PC-3 (cell line): ENCODE data around the gene OR14A2. TPM values are rescaled to one million over a fixed set of nuclear protein-coding genes. Genes with fewer than 3 reads are reported as not detected.
"Not testable (repeated sequence)": the region's sequence is repeated elsewhere in the genome, so short reads cannot be mapped to it uniquely, and the experiment has no call there.

ENCODE experiments used
- ATAC-seq: fragments of 200-7000 bp; cut with Tn5 transposase; 2 replicates; pipeline ENCODE4 v1.9.1; 2020; ENCODE audit warnings: mild to moderate bottlenecking, moderate library complexity
- BruUV-seq: library from RNA; stranded (reverse); fragments of 400-500 nt; replicated peaks from 2 replicates; lab custom pipeline; 2021; lab: Mats Ljungman, UMichigan
- CTCF ChIA-PET: fragments of 300-600 bp; sonication (Branson Sonifier 250); formaldehyde crosslinking; loops from one replicate; lab custom pipeline; 2022; ENCODE audit warnings: antibody characterized with exemption; lab: Charles Lee
- POLR2A ChIA-PET: fragments of 300-600 bp; sonication (Branson Sonifier 250); formaldehyde crosslinking; loops from one replicate; lab custom pipeline; 2022; ENCODE audit warnings: antibody characterized with exemption; ENCODE audit not compliant: unreplicated experiment; lab: Charles Lee
- DNase-seq: peaks from one replicate; pipeline ENCODE4 v3.0.0-alpha.2; 2015
- H2AFZ ChIP-seq: fragments of 300-600 bp; sonication (generic); 2 replicates; pipeline ENCODE4 v1.6.0; 2016; ENCODE audit warnings: antibody characterized with exemption, low read length
- H3F3A ChIP-seq: fragments of 300-600 bp; sonication (generic); one replicate; pipeline ENCODE4 v1.6.0; 2017; ENCODE audit warnings: antibody characterized with exemption, low read length, control low read depth, mild to moderate bottlenecking; ENCODE audit not compliant: unreplicated experiment
- H3K27ac ChIP-seq: fragments of 300-600 bp; sonication (generic); 2 replicates; pipeline ENCODE4 v1.5.1; 2016; ENCODE audit warnings: mild to moderate bottlenecking, low read length
- H3K27me3 ChIP-seq: fragments of 300-600 bp; sonication (generic); 2 replicates; pipeline ENCODE4 v1.6.1; 2016; ENCODE audit warnings: low read length, mixed read lengths
- H3K36me3 ChIP-seq: fragments of 300-600 bp; sonication (generic); 2 replicates; pipeline ENCODE4 v1.6.1; 2016; ENCODE audit warnings: low read depth, mixed run types, low read length, mixed read lengths
- H3K4me1 ChIP-seq: fragments of 300-600 bp; sonication (generic); 2 replicates; pipeline ENCODE4 v1.5.1; 2016; ENCODE audit warnings: low read length; ENCODE audit not compliant: insufficient read depth
- H3K4me2 ChIP-seq: fragments of 300-600 bp; sonication (generic); 2 replicates; pipeline ENCODE4 v1.6.0; 2016; ENCODE audit warnings: low read length
- H3K4me3 ChIP-seq: fragments of 300-600 bp; sonication (generic); 2 replicates; pipeline ENCODE4 v1.5.1; 2016; ENCODE audit warnings: mild to moderate bottlenecking, low read length, mixed read lengths
- H3K79me2 ChIP-seq: fragments of 300-600 bp; sonication (generic); 2 replicates; pipeline ENCODE4 v1.6.1; 2017; ENCODE audit warnings: low read length, mixed read lengths
- H3K9ac ChIP-seq: fragments of 300-600 bp; sonication (generic); 2 replicates; pipeline ENCODE4 v1.6.0; 2016; ENCODE audit warnings: mild to moderate bottlenecking, low read length
- H3K9me2 ChIP-seq: fragments of 300-600 bp; sonication (generic); replicated peaks from 2 replicates; pipeline ENCODE4 v1.6.1; 2016; ENCODE audit warnings: mixed run types, low read length, mixed read lengths
- H3K9me3 ChIP-seq: fragments of 300-600 bp; sonication (generic); 2 replicates; pipeline ENCODE4 v1.6.1; 2016; ENCODE audit warnings: low read length, mixed read lengths
- H4K20me1 ChIP-seq: fragments of 300-600 bp; sonication (generic); 2 replicates; pipeline ENCODE4 v1.6.1; 2016; ENCODE audit warnings: low read length, mixed read lengths
- CTCF ChIP-seq: fragments of 300-600 bp; sonication (generic); conservative IDR thresholded peaks from 2 replicates; pipeline ENCODE4 v1.5.1; 2017; ENCODE audit warnings: antibody characterized with exemption, low read depth, mild to moderate bottlenecking, low read length
- EZH2 ChIP-seq: fragments of 300-600 bp; sonication (generic); IDR thresholded peaks from one replicate; pipeline ENCODE4 v1.6.1; 2017; ENCODE audit warnings: antibody characterized with exemption, mild to moderate bottlenecking, low read length; ENCODE audit not compliant: unreplicated experiment
- EZH2phosphoT487 ChIP-seq: fragments of 300-600 bp; sonication (generic); IDR thresholded peaks from 2 replicates; pipeline ENCODE4 v1.6.1; 2018; ENCODE audit warnings: mild to moderate bottlenecking, antibody characterized with exemption, low read length, borderline replicate concordance
- intact Hi-C: fragments of 100-400 bp; cut with micrococcal nuclease; formaldehyde crosslinking; loops from 2 replicates; pipeline ENCODE4 v1.9.0; 2023
- total RNA-seq: library from RNA; depleted of rRNA; stranded (reverse); fragments of >200 nt; gene quantifications from 2 replicates; pipeline ENCODE4 v1.2.3, GENCODE V29; 2014

OR14A2 gene
- total RNA-seq, 1 experiment from 2014 or later: not detected

- no peak for DNase-seq
- Histone ChIP-seq H3K27ac (no peak overlapping the region), H3K9me3 (0 out of 2 replicates have a peak, but pooled peaks cover 10% of the 10 kb centered on the region), H3K4me1 (no peaks in the 10 kb centered on the region), H3K9ac (no peak overlapping the region), H2AFZ (no peak overlapping the region), H3K36me3 (no peaks in the 10 kb centered on the region), H3K79me2 (no peaks in the 10 kb centered on the region), H4K20me1 (no peaks in the 10 kb centered on the region), H3K4me3 (no peak overlapping the region), H3K4me2 (no peak overlapping the region), H3F3A (no peaks in the 10 kb centered on the region), H3K27me3 (no peaks in the 10 kb centered on the region), H3K9me2 (no peaks in the 10 kb centered on the region)
- intact Hi-C loops: no loop called here
- no TSS peak for BruUV-seq
- POLR2A ChIA-PET: no interaction called here
- TF ChIP-seq EZH2phosphoT487 (no peak), CTCF (no peak), EZH2 (no peak)
- CTCF ChIA-PET: no interaction called here
- no peak for ATAC-seq
These were observed 26.7 kb downstream of the OR14A2 start for GRCh38 chr1:247721222-247721621.

GRCh38 chr1:247716546-247716945 lies 31.4 kb downstream of the OR14A2 start, which contains the start of gene OR6F1:
TSS of gene OR6F1 (minus strand) at chr1:247716646. CDS start at chr1:247712755, 3,891 bp downstream.
- CTCF ChIA-PET: no interaction called here
- Histone ChIP-seq H2AFZ (no peak within 1 kb of the TSS), H3K27ac (no peak within 1 kb of the TSS), H3K4me2 (no peak within 1 kb of the TSS), H3K9me3 (0 out of 2 replicates have a peak, but pooled peaks cover 10% of the 10 kb centered on the region), H3K4me3 (no peak within 1 kb of the TSS), H3K27me3 (no peaks in the 10 kb centered on the region), H3K9me2 (no peaks in the 10 kb centered on the region), H3F3A (no peaks in the 10 kb centered on the region), H3K79me2 (no peaks in the 10 kb centered on the region), H4K20me1 (no peaks in the 10 kb centered on the region), H3K4me1 (no peaks in the 10 kb centered on the region), H3K9ac (no peak within 1 kb of the TSS), H3K36me3 (no peaks in the 10 kb centered on the region)
- POLR2A ChIA-PET: no interaction called here
- TF ChIP-seq CTCF (no peak), EZH2phosphoT487 (no peak), EZH2 (no peak)
- intact Hi-C loops: no loop called here
- no peak for ATAC-seq
- no TSS peak for BruUV-seq
- DNase-seq: no peak

GRCh38 chr1:247713753-247714152 lies 34.2 kb downstream of the OR14A2 start:
- ATAC-seq (no peak), DNase-seq (no peak)
- ChIA-PET POLR2A (no interaction called here), CTCF (no interaction called here)
- Histone ChIP-seq H3K4me3 (no peak overlapping the region), H4K20me1 (no peaks in the 10 kb centered on the region), H3K9ac (no peak overlapping the region), H3K4me2 (no peak overlapping the region), H3K36me3 (no peaks in the 10 kb centered on the region), H3K9me3 (no peaks in the 10 kb centered on the region), H3F3A (no peaks in the 10 kb centered on the region), H3K4me1 (no peaks in the 10 kb centered on the region), H3K27ac (no peak overlapping the region), H3K9me2 (no peaks in the 10 kb centered on the region), H2AFZ (no peak overlapping the region), H3K27me3 (no peaks in the 10 kb centered on the region), H3K79me2 (no peaks in the 10 kb centered on the region)
- intact Hi-C loops: no loop called here
- TF ChIP-seq CTCF (no peak), EZH2phosphoT487 (no peak), EZH2 (no peak)
- no TSS peak for BruUV-seq

- H4K20me1 ChIP-seq, H3K9me3 ChIP-seq, H3K4me1 ChIP-seq, H3K27ac ChIP-seq, H3F3A ChIP-seq, BruUV-seq, H3K27me3 ChIP-seq, H3K9ac ChIP-seq, H3K9me2 ChIP-seq, H3K36me3 ChIP-seq, POLR2A ChIA-PET, intact Hi-C loops, H3K79me2 ChIP-seq, H3K4me2 ChIP-seq, H2AFZ ChIP-seq, H3K4me3 ChIP-seq, CTCF ChIA-PET: not testable (repeated sequence)
- peak; percentile 97 for ATAC-seq
- peak; percentile 80 for DNase-seq
These were observed 37.3 kb downstream of the OR14A2 start for GRCh38 chr1:247710681-247711080.
